Endodermal cell (in vitro differentiated cells): ENCODE data around the gene AMFR. TPM values are rescaled to one million over a fixed set of nuclear protein-coding genes. Genes with fewer than 3 reads are reported as not detected.

ENCODE experiments used
- DNase-seq: peaks from one replicate; pipeline ENCODE4 v3.0.0-alpha.2; 2017
- H3K27ac ChIP-seq: 2 replicates; pipeline ENCODE4 v1.5.1; 2013; ENCODE audit warnings: mild to moderate bottlenecking, low read depth, low read length, moderate library complexity
- H3K27me3 ChIP-seq: 2 replicates; pipeline ENCODE4 v1.6.1; 2013; ENCODE audit warnings: mild to moderate bottlenecking, low read length, moderate library complexity; ENCODE audit not compliant: insufficient read depth, control insufficient read depth, poor library complexity, severe bottlenecking
- H3K36me3 ChIP-seq: 2 replicates; pipeline ENCODE4 v1.7.0; 2013; ENCODE audit warnings: mild to moderate bottlenecking, low read length, moderate library complexity; ENCODE audit not compliant: control insufficient read depth, insufficient read depth
- H3K4me1 ChIP-seq: one replicate; pipeline ENCODE4 v1.7.0; 2013; ENCODE audit warnings: low read length; ENCODE audit not compliant: control insufficient read depth, insufficient read depth
- H3K4me3 ChIP-seq: 2 replicates; pipeline ENCODE4 v1.5.1; 2013; ENCODE audit warnings: mild to moderate bottlenecking, low read length, moderate library complexity
- H3K9ac ChIP-seq: 2 replicates; pipeline ENCODE4 v1.6.1; 2013; ENCODE audit warnings: mild to moderate bottlenecking, low read length, moderate library complexity; ENCODE audit not compliant: poor library complexity, severe bottlenecking; ENCODE audit errors: extremely low read depth
- H3K9me3 ChIP-seq: 2 replicates; pipeline ENCODE4 v1.6.1; 2013; ENCODE audit warnings: mild to moderate bottlenecking, low read length, moderate library complexity; ENCODE audit not compliant: control insufficient read depth
- H3K27ac Mint-ChIP-seq: 2 replicates; pipeline ENCODE4 v1.8.0; 2020; ENCODE audit warnings: mixed read lengths
- H3K27me3 Mint-ChIP-seq: 2 replicates; pipeline ENCODE4 v1.8.0; 2021; ENCODE audit warnings: mild to moderate bottlenecking, mixed read lengths; ENCODE audit not compliant: insufficient read depth
- H3K36me3 Mint-ChIP-seq: 2 replicates; pipeline ENCODE4 v1.8.0; 2020; ENCODE audit warnings: low read depth, mixed read lengths
- H3K4me1 Mint-ChIP-seq: 2 replicates; pipeline ENCODE4 v1.8.0; 2020; ENCODE audit warnings: mixed read lengths
- H3K4me3 Mint-ChIP-seq: 2 replicates; pipeline ENCODE4 v1.8.0; 2020; ENCODE audit warnings: mild to moderate bottlenecking, moderate library complexity, mixed read lengths
- H3K9me3 Mint-ChIP-seq: 2 replicates; pipeline ENCODE4 v1.8.0; 2020; ENCODE audit warnings: mild to moderate bottlenecking, mixed read lengths
- CTCF ChIP-seq: fragments of 200-600 bp; sonication (generic); conservative IDR thresholded peaks from 2 replicates; pipeline ENCODE4 v1.5.0; 2021; ENCODE audit warnings: antibody characterized with exemption, mild to moderate bottlenecking
- WGBS, 2 experiments: methylation state at CpG; one replicate each; pipeline versions ENCODE4 v1.1.5 to v1.1.7; 2013; ENCODE audit warnings: missing lambda C conversion rate in 2 of 2, mixed read lengths in 1 of 2; ENCODE audit not compliant: insufficient coverage in 1 of 2, insufficient read length in 1 of 2; 5-methylcytosine and 5-hydroxymethylcytosine counted together
- total RNA-seq, 2 donors: library from RNA; stranded (reverse); fragmentation: NEBNext Ultra II Directional in 1 of 2; extraction: Animal tissue kit (Norgen Biotek cat#: 25700) in 1 of 2; gene quantifications; 2 replicates in 1 of 2; 3 replicates in 1 of 2; pipeline ENCODE4 v1.2.1, GENCODE V29; 2021

Gene AMFR
- total RNA-seq, 2 donors from 2014 or later = 77.0 to 81.6 TPM

GRCh38 chr16:56312028-56312300 is 113.4 kb downstream of the AMFR start:
- Mint-ChIP-seq H3K36me3 (no peaks in the 10 kb centered on the region), H3K27me3 (peaks cover 14% of the 10 kb centered on the region), H3K4me3 (no peak overlapping the region), H3K9me3 (no peaks in the 10 kb centered on the region), H3K27ac (no peak overlapping the region), H3K4me1 (no peaks in the 10 kb centered on the region)
- Histone ChIP-seq H3K4me1 (peaks cover 3% of the 10 kb centered on the region), H3K36me3 (no peaks in the 10 kb centered on the region), H3K4me3 (no peak overlapping the region), H3K27ac (no peak overlapping the region), H3K9me3 (no peaks in the 10 kb centered on the region), H3K9ac (no peak overlapping the region), H3K27me3 (peaks cover 2% of the 10 kb centered on the region)
- no peak for DNase-seq
- no peak for TF ChIP-seq CTCF
- WGBS, 2 experiments = 91 to 100% methylated on average over 5 to 11 of the region's 11 CpGs

Other genes with a start within 250 kb of the AMFR start
- gene GNAO1, start 234.1 kb downstream of the AMFR start, total RNA-seq = 1 to 10 TPM; 2.7 to 7.1 TPM
- gene NUDT21, start 25.8 kb upstream of the AMFR start, total RNA-seq = 100 to 1,000 TPM; 177 to 185 TPM
- gene OGFOD1, start 26.0 kb upstream of the AMFR start, total RNA-seq = 10 to 100 TPM; 54.3 to 55.1 TPM
- 10 to 100 TPM; 35.3 to 52.6 TPM for gene BBS2, start 94.5 kb upstream of the AMFR start, total RNA-seq
- not detected for gene MT4, start 139.5 kb upstream of the AMFR start, total RNA-seq
- not detected for gene MT3, start 164.0 kb upstream of the AMFR start, total RNA-seq
- 1 to 10 TPM in 1 of 2 donors, not detected in 1; 6.8 TPM for gene MT2A, start 183.0 kb upstream of the AMFR start, total RNA-seq
- gene MT1E, start 200.2 kb upstream of the AMFR start, total RNA-seq = 1 to 10 TPM in 1 of 2 donors, not detected in 1; 5.5 TPM
- gene MT1M, start 207.1 kb upstream of the AMFR start, total RNA-seq = not detected
- gene MT1A, start 213.1 kb upstream of the AMFR start, total RNA-seq = not detected
- gene MT1B, start 226.3 kb upstream of the AMFR start, total RNA-seq = not detected
- 1 to 10 TPM in 1 of 2 donors, not detected in 1; 3.4 TPM for gene MT1F, start 232.4 kb upstream of the AMFR start, total RNA-seq
- gene MT1G, start 242.5 kb upstream of the AMFR start, total RNA-seq = 1 to 10 TPM in 1 of 2 donors, not detected in 1; 7.8 TPM
- gene MT1H, start 244.3 kb upstream of the AMFR start, total RNA-seq = 1 to 10 TPM in 1 of 2 donors, not detected in 1; 1.6 TPM